Measurements from ENCODE around the gene AKT3. TPM values are rescaled to one million over a fixed set of nuclear protein-coding genes. Genes with fewer than 3 reads are reported as not detected.

AKT3 gene
- total and polyA plus RNA-seq, 5 donors from 2014 or later, result 0.81 to 84.2 (median 2.8) TPM

GRCh38 chr1:243725075-243725474 is 125.0 kb downstream of the AKT3 start:
- H3K27ac Mint-ChIP-seq, result peak overlapping the region in 1 of 3 donors; percentile 8
- no peak overlapping the region for H3K27ac ChIP-seq (ENCODE audit: insufficient read depth, low read length, poor library complexity, severe bottlenecking)

GRCh38 chr1:243723458-243724043 is 126.5 kb downstream of the AKT3 start:
- no peak overlapping the region for H3K4me3 ChIP-seq (ENCODE audit: low read depth, low read length)
- DNase-seq, result no peak
- H3K4me1 ChIP-seq (ENCODE audit: control insufficient read depth, insufficient read depth, low read length, poor library complexity, severe bottlenecking), result no peaks in the 10 kb centered on the region
- H3K36me3 ChIP-seq (ENCODE audit: control insufficient read depth, insufficient read depth, low read length), result peaks cover 1% of the 10 kb centered on the region
- H3K9me3 ChIP-seq (ENCODE audit: control insufficient read depth in 2 of 2, low read length in 2 of 2), result no peaks in the 10 kb centered on the region
- no peak for ATAC-seq (ENCODE audit: low read depth in 2 of 2)
- H3K4me1 Mint-ChIP-seq, result peaks cover 12 to 27% (median 21%) of the 10 kb centered on the region in 4 donors
- H3K4me3 Mint-ChIP-seq, result peak overlapping the region in 1 of 4 donors; percentile 31
- no peaks in the 10 kb centered on the region for H3K27me3 ChIP-seq (ENCODE audit: control insufficient read depth, insufficient read depth, low read length)
- H3K36me3 Mint-ChIP-seq, result peaks cover 7% of the 10 kb centered on the region
- H3K9me3 Mint-ChIP-seq, result peaks cover 0 to under 1% (median 0%) of the 10 kb centered on the region in 7 donors
- no peak overlapping the region for H3K27ac ChIP-seq (ENCODE audit: insufficient read depth, low read length, poor library complexity, severe bottlenecking)
- no peaks in the 10 kb centered on the region for H3K27me3 Mint-ChIP-seq
- H3K27ac Mint-ChIP-seq, result no peak overlapping the region

More at GRCh38 chr1:243725075-243725474, 125.0 kb downstream of the AKT3 start:
- H3K4me3 ChIP-seq (ENCODE audit: low read depth, low read length), result no peak overlapping the region
- H3K9me3 Mint-ChIP-seq, result peaks cover 0 to 3% (median 0%) of the 10 kb centered on the region in 7 donors
- H3K4me1 Mint-ChIP-seq, result peaks cover 21 to 33% (median 24%) of the 10 kb centered on the region in 4 donors
- H3K4me1 ChIP-seq (ENCODE audit: control insufficient read depth, insufficient read depth, low read length, poor library complexity, severe bottlenecking), result no peaks in the 10 kb centered on the region
- peaks cover 1% of the 10 kb centered on the region for H3K36me3 ChIP-seq (ENCODE audit: control insufficient read depth, insufficient read depth, low read length)
- H3K36me3 Mint-ChIP-seq, result peaks cover 8% of the 10 kb centered on the region
- H3K4me3 Mint-ChIP-seq, result no peak overlapping the region
- no peaks in the 10 kb centered on the region for H3K9me3 ChIP-seq (ENCODE audit: control insufficient read depth in 2 of 2, low read length in 2 of 2)
- no peak for ATAC-seq (ENCODE audit: low read depth in 2 of 2)
- no peak for DNase-seq
- no peaks in the 10 kb centered on the region for H3K27me3 ChIP-seq (ENCODE audit: control insufficient read depth, insufficient read depth, low read length)
- H3K27me3 Mint-ChIP-seq, result no peaks in the 10 kb centered on the region

DNA sequence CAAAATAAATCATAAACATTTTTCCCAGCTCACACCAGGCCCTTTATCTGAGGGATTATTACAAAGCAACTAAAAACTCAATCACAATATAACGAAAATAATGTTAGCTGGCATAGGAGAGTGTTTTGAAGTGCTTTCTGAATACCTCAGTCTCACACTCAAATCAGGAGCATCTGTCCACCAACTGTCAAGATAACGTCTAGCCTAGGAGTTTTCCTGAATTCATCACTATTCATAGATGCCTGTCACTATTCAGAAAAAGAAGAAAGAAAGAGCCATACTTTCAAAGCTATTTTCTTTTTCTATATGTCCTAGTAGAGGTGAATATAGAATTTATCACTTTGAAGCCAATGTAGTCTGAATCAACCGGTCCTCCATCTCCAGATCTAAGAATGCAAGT is 127.0 kb downstream of the AKT3 start:
- Mint-ChIP-seq H3K4me1 (peaks cover 12 to 25% (median 19%) of the 10 kb centered on the region in 4 donors), H3K27ac (no peak overlapping the region), H3K9me3 (no peaks in the 10 kb centered on the region), H3K27me3 (no peaks in the 10 kb centered on the region), H3K4me3 (no peak overlapping the region), H3K36me3 (peaks cover 6% of the 10 kb centered on the region)
- H3K27me3 ChIP-seq (ENCODE audit: control insufficient read depth, insufficient read depth, low read length), result no peaks in the 10 kb centered on the region
- H3K27ac ChIP-seq (ENCODE audit: insufficient read depth, low read length, poor library complexity, severe bottlenecking), result no peak overlapping the region
- ATAC-seq (ENCODE audit: low read depth in 2 of 2) (no peak), DNase-seq (no peak)
- no peaks in the 10 kb centered on the region for H3K9me3 ChIP-seq (ENCODE audit: control insufficient read depth in 2 of 2, low read length in 2 of 2)
- no peak overlapping the region for H3K4me3 ChIP-seq (ENCODE audit: low read depth, low read length)
- no peaks in the 10 kb centered on the region for H3K4me1 ChIP-seq (ENCODE audit: control insufficient read depth, insufficient read depth, low read length, poor library complexity, severe bottlenecking)
- H3K36me3 ChIP-seq (ENCODE audit: control insufficient read depth, insufficient read depth, low read length), result peaks cover 1% of the 10 kb centered on the region

DNA sequence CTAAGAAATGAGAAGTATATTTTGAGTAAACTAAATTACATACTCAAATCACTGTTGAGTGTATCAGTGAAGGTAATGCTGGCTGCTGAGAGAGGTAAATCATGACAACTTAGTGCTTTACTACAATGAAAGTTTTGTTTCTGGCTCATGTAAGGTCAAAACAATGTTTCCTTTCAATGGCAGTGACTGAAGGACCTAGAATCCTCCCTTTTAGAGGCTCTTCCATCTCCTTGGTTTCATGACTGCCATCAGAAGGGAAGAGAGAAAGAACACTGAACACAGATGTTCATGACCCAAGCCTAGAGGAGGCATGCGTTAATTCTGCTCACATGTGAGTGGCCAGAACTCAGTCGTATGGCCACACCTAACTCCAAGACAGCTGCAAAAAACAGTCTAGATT is 130.6 kb downstream of the AKT3 start:
- no peak overlapping the region for H3K27ac Mint-ChIP-seq
- no peaks in the 10 kb centered on the region for H3K27me3 ChIP-seq (ENCODE audit: control insufficient read depth, insufficient read depth, low read length)
- no peaks in the 10 kb centered on the region for H3K27me3 Mint-ChIP-seq
- peaks cover under 1% of the 10 kb centered on the region for H3K36me3 ChIP-seq (ENCODE audit: control insufficient read depth, insufficient read depth, low read length)
- no peak overlapping the region for H3K4me3 ChIP-seq (ENCODE audit: low read depth, low read length)
- peaks cover 13 to 32% (median 18%) of the 10 kb centered on the region in 4 donors for H3K4me1 Mint-ChIP-seq
- no peaks in the 10 kb centered on the region for H3K9me3 ChIP-seq (ENCODE audit: control insufficient read depth in 2 of 2, low read length in 2 of 2)
- H3K4me3 Mint-ChIP-seq, result no peak overlapping the region
- peaks cover 3% of the 10 kb centered on the region for H3K36me3 Mint-ChIP-seq
- no peak for ATAC-seq (ENCODE audit: low read depth in 2 of 2)
- no peaks in the 10 kb centered on the region for H3K9me3 Mint-ChIP-seq
- H3K27ac ChIP-seq (ENCODE audit: insufficient read depth, low read length, poor library complexity, severe bottlenecking), result no peak overlapping the region
- DNase-seq, result no peak
- no peaks in the 10 kb centered on the region for H3K4me1 ChIP-seq (ENCODE audit: control insufficient read depth, insufficient read depth, low read length, poor library complexity, severe bottlenecking)

DNA sequence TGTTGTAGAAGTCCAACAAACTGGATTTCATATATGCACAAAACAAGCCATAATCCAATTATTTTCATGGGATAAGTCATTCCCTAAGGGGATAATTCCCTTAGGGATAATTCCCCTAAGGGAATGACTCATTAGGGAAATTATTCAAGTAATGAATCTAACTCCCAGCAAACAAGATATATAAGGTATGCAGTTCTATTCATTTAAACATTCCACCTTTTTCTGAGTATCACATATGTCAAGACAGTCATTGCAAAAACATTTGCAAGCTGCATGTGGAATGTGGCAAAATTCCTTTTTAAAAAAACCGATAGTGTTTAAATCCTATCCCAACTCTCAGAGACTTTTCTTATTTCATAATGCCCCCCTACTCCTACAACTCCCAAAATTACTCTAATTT is 131.2 kb downstream of the AKT3 start:
- Mint-ChIP-seq H3K27ac (no peak overlapping the region), H3K4me1 (peaks cover 13 to 37% (median 18%) of the 10 kb centered on the region in 4 donors), H3K27me3 (no peaks in the 10 kb centered on the region), H3K36me3 (peaks cover 3% of the 10 kb centered on the region), H3K4me3 (no peak overlapping the region), H3K9me3 (no peaks in the 10 kb centered on the region)
- no peaks in the 10 kb centered on the region for H3K36me3 ChIP-seq (ENCODE audit: control insufficient read depth, insufficient read depth, low read length)
- no peaks in the 10 kb centered on the region for H3K4me1 ChIP-seq (ENCODE audit: control insufficient read depth, insufficient read depth, low read length, poor library complexity, severe bottlenecking)
- DNase-seq (no peak), ATAC-seq (ENCODE audit: low read depth in 2 of 2) (no peak)
- no peak overlapping the region for H3K27ac ChIP-seq (ENCODE audit: insufficient read depth, low read length, poor library complexity, severe bottlenecking)
- H3K27me3 ChIP-seq (ENCODE audit: control insufficient read depth, insufficient read depth, low read length), result no peaks in the 10 kb centered on the region
- no peak overlapping the region for H3K4me3 ChIP-seq (ENCODE audit: low read depth, low read length)
- no peaks in the 10 kb centered on the region for H3K9me3 ChIP-seq (ENCODE audit: control insufficient read depth in 2 of 2, low read length in 2 of 2)

DNA sequence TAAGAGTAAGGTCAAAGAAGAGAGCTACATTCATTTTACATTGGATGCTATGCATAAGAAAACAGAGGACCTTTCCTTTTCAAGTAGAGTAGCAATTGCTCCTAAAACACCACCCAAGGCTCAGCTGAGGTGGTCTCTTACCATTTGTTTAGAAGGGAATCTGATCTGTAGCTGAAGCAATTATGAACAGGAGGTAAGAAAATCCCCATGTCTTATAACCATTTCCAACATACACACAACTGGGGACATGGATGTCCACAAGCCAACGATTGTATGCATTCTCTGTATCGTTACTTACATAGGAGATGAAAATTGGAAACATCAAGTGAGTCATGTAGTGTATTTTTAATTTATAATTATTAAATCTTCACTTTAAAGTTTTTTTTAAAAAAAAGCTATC is 132.0 kb downstream of the AKT3 start:
- H3K27ac Mint-ChIP-seq, result no peak overlapping the region
- ATAC-seq (ENCODE audit: low read depth in 2 of 2), result no peak
- peaks cover 10 to 38% (median 16%) of the 10 kb centered on the region in 4 donors for H3K4me1 Mint-ChIP-seq
- no peaks in the 10 kb centered on the region for H3K27me3 Mint-ChIP-seq
- Histone ChIP-seq H3K4me1 (ENCODE audit: control insufficient read depth, insufficient read depth, low read length, poor library complexity, severe bottlenecking) (no peaks in the 10 kb centered on the region), H3K36me3 (ENCODE audit: control insufficient read depth, insufficient read depth, low read length) (no peaks in the 10 kb centered on the region), H3K27me3 (ENCODE audit: control insufficient read depth, insufficient read depth, low read length) (no peaks in the 10 kb centered on the region), H3K4me3 (ENCODE audit: low read depth, low read length) (no peak overlapping the region), H3K27ac (ENCODE audit: insufficient read depth, low read length, poor library complexity, severe bottlenecking) (no peak overlapping the region), H3K9me3 (ENCODE audit: control insufficient read depth in 2 of 2, low read length in 2 of 2) (no peaks in the 10 kb centered on the region)
- H3K9me3 Mint-ChIP-seq, result no peaks in the 10 kb centered on the region
- H3K4me3 Mint-ChIP-seq, result no peak overlapping the region
- H3K36me3 Mint-ChIP-seq, result peaks cover 3% of the 10 kb centered on the region
- DNase-seq, result no peak

- Histone ChIP-seq H3K27ac (ENCODE audit: insufficient read depth, low read length, poor library complexity, severe bottlenecking) (no peak overlapping the region), H3K4me1 (ENCODE audit: control insufficient read depth, insufficient read depth, low read length, poor library complexity, severe bottlenecking) (no peaks in the 10 kb centered on the region), H3K9me3 (ENCODE audit: control insufficient read depth in 2 of 2, low read length in 2 of 2) (no peaks in the 10 kb centered on the region), H3K36me3 (ENCODE audit: control insufficient read depth, insufficient read depth, low read length) (no peaks in the 10 kb centered on the region), H3K4me3 (ENCODE audit: low read depth, low read length) (no peak overlapping the region), H3K27me3 (ENCODE audit: control insufficient read depth, insufficient read depth, low read length) (no peaks in the 10 kb centered on the region)
- no peak for DNase-seq
- H3K9me3 Mint-ChIP-seq, result no peaks in the 10 kb centered on the region
- peak overlapping the region in 1 of 3 donors; percentile 29 for H3K27ac Mint-ChIP-seq
- H3K36me3 Mint-ChIP-seq, result peaks cover 3% of the 10 kb centered on the region
- H3K27me3 Mint-ChIP-seq, result no peaks in the 10 kb centered on the region
- peaks cover 12 to 40% (median 16%) of the 10 kb centered on the region in 4 donors for H3K4me1 Mint-ChIP-seq
- no peak for ATAC-seq (ENCODE audit: low read depth in 2 of 2)
- H3K4me3 Mint-ChIP-seq, result no peak overlapping the region
Observed at GRCh38 chr1:243716906-243717305, 133.1 kb downstream of the AKT3 start.

- Histone ChIP-seq H3K4me3 (ENCODE audit: low read depth, low read length) (no peak overlapping the region), H3K27me3 (ENCODE audit: control insufficient read depth, insufficient read depth, low read length) (no peaks in the 10 kb centered on the region), H3K27ac (ENCODE audit: insufficient read depth, low read length, poor library complexity, severe bottlenecking) (no peak overlapping the region), H3K9me3 (ENCODE audit: control insufficient read depth in 2 of 2, low read length in 2 of 2) (no peaks in the 10 kb centered on the region), H3K36me3 (ENCODE audit: control insufficient read depth, insufficient read depth, low read length) (no peaks in the 10 kb centered on the region), H3K4me1 (ENCODE audit: control insufficient read depth, insufficient read depth, low read length, poor library complexity, severe bottlenecking) (no peaks in the 10 kb centered on the region)
- H3K4me1 Mint-ChIP-seq, result peaks cover 18 to 43% (median 27%) of the 10 kb centered on the region in 4 donors
- H3K27ac Mint-ChIP-seq, result no peak overlapping the region
- no peak overlapping the region for H3K4me3 Mint-ChIP-seq
- no peak for DNase-seq
- no peak for ATAC-seq (ENCODE audit: low read depth in 2 of 2)
- no peaks in the 10 kb centered on the region for H3K9me3 Mint-ChIP-seq
- no peaks in the 10 kb centered on the region for H3K27me3 Mint-ChIP-seq
- peaks cover 3% of the 10 kb centered on the region for H3K36me3 Mint-ChIP-seq
Observed at GRCh38 chr1:243715285-243715684, 134.8 kb downstream of the AKT3 start.

Data from CD4-positive, CD25-positive, alpha-beta regulatory T cell (primary cell).